ENCODE results near the gene A2M.
"Not testable (repeated sequence)": the region's sequence is repeated elsewhere in the genome, so short reads cannot be mapped to it uniquely, and the experiment has no call there.

Gene A2M

GRCh38 chr12:9115731-9116559 lies at the start of gene A2M:
TSS of gene A2M (minus strand) at chr12:9115919. CDS start at chr12:9115849, 70 bp downstream.
- DNase-seq, result no peak

DNA sequence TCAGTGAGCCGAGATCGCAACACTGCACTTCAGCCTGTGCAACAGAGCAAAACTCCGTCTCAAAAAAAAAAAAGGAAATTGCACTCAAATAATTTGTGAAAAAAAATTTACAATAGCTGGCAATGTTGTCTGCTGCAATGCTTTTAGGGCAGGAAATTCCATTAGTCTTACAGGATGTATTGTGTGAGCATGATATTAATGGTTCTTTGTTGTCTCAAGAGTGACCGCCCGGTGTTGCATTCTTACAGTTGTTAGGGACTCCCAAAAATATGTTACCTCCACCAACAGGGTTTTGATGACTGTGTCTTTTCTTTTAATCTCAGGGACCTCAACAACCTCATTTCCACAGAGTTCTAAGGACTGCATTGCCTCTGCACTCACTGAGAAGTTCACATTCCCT lies 47.7 kb upstream of the A2M start:
- DNase-seq, result no peak

DNA sequence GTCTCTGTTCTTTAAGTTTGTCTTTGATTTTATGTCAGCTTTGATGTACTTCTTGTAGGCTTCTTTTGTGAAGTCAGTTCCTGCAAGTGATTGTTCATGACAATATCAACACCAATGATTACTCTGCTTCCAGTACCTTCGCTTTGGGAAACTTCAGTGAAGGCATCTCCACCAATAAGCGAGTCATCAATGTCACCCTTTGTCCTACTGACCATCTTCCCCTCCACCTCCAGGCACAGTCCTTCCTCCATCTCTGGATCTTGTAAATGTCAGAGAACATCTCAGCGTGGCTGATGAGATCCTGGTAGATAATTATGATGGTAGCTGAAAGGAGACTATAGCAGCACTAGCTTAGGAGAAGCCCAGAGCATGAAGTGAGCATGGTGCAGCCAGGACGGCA lies 40.4 kb upstream of the A2M start:
- DNase-seq, result no peak

- no peak for DNase-seq
Observed at GRCh38 chr12:9149372-9149771, 33.7 kb upstream of the A2M start.

DNA sequence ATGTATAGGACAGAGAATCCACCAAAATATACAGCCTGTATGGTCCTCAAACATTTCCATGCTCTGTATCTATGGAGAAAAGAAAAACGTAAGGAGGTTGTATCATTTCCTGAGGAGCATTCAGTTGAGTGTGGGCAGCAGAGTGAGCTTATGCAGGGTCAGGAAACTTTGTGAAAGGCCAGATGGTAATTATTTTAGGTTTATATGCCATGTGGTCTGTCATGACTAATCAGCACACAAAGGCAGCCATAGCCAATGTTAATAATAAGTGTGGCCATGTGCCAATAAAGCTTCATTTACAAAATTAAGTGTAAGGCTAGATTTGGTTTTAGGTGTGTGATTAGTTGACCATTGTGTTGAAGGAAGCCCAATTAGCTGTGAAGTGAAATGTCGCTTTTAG lies 33.2 kb upstream of the A2M start:
- DNase-seq, result no peak

DNA sequence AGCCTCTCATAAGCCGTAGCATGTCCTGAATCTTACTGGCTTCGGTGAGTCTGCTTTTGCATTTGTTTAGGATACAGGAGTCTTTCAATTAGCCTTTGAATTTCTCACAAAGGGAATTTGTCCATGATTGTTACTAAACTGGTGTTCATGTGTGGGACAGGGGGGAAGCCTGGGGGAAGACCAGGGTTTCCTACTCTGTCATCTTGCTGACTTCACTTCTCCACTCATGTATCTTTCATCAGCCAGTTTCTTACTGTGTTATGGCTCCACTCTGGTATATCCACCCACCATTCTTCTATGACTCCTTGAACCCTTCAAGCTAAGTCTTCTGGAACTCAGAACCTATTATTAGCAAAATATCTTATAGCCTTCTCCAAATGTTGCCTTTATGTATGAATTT lies 31.7 kb upstream of the A2M start:
- DNase-seq, result no peak

- no peak for DNase-seq
Observed at GRCh38 chr12:9144730-9145106, 29.0 kb upstream of the A2M start.

DNA sequence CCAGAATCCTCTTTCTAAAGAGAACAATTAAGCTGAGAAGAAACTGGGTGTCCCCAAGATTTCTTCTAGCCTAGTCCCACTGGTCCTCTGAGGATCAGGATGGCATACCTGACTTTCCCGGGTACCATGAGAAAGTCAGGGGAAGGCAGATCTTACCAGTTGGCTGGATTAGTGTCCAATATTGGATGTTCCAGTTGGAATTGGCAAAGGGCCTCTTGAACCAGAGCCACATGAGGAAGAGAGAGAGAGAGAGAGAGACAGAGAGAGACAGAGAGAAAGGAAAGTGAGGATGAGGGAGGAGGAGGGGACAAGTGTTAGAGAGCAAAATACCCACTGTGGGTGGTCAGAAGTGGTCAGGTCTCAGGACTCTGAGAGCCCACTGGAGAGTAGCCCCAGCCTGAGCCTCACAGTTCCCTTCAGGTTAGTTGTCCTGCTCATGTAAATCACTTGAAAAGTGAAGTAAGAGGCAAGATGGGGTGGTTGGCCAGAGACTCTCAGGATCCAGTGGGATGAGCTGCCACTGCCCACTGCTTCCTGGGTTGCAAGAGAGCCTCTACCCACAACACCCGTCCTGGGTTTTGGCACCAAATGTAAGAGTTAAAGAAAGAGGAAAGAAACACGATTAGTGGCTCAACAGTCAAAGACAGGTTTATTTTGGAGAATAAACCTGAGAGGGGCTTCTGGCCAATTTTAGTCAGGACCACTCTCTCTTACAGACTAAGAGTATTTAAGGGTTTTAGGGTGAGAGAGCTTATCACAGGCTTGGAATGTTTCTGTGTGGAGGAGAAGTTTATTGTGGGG lies 28.4 kb upstream of the A2M start:
- DNase-seq, result no peak

DNA sequence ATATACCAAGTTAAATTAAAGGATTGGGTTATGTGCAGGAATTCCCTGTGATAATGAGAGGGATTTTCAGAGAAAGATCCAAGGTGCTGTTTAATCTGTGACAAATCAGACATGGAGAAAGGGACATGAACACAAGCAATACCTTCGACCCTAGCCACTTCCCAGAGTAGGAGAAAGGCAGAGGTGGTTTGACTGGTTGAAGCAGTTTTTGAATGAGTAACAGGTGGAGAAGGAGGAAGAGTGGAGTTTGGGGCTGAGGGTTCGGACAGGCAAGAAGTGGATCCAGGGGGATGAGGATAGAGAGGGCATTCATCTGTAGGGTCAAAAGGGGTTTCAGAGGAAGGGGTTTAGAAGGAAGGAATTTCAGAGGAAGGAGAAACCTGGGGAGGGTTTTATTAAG lies 27.4 kb upstream of the A2M start:
- DNase-seq, result no peak

DNA sequence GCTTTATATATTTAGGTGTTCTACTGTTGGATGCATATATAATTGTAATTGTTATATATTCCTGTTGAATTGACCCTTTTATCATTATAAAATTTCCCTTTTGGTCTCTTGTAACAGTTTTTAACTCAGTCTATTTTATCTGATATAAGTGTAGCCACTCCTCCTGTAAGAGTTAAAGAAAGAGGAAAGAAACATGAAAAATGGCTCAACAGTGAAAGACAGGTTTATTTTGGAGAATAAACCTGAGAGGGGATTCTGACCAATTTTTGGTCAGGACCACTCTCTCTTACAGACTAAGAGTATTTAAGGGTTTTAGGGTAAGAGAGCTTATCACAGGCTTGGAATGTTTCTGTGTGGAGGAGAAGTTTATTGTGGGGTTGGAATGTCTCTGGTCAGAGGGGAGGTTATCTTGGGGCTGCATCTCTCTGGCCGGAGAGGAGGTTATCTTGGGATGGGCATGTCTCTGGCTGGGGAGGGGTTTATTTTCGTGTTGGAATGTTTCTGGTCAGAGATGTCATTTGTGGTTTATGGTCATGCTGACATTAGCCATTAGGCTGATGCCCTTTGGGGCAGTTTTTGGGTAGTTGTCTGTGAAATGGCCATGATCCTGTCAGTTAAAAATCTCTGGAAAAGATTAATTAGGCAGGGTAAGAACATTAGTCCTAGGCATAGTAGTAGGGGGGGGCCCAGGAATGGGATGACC lies 24.0 kb upstream of the A2M start:
- not testable (repeated sequence) for DNase-seq

DNA sequence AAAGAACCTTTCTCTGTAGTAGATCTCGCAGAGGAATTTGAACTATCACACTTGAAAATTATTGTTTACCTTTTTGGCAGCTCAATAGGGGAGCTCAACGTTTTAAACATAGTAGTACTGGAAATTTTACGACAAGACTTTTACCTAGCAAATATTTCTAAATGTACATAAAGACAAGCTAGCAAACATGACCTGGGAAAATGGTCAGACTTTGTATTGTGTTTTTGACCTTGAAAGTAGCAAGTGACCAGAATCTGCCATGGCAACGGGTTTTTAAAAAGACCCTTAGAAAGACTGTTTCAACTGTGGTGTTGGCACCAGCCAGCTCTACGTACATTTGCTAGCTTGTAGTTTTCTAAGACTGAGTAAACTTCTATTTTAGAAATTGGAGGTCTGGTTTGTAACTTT lies 20.2 kb upstream of the A2M start:
- no peak for DNase-seq

GRCh38 chr12:9134981-9135628 lies 19.4 kb upstream of the A2M start:
- peak; percentile 10 for DNase-seq

DNA sequence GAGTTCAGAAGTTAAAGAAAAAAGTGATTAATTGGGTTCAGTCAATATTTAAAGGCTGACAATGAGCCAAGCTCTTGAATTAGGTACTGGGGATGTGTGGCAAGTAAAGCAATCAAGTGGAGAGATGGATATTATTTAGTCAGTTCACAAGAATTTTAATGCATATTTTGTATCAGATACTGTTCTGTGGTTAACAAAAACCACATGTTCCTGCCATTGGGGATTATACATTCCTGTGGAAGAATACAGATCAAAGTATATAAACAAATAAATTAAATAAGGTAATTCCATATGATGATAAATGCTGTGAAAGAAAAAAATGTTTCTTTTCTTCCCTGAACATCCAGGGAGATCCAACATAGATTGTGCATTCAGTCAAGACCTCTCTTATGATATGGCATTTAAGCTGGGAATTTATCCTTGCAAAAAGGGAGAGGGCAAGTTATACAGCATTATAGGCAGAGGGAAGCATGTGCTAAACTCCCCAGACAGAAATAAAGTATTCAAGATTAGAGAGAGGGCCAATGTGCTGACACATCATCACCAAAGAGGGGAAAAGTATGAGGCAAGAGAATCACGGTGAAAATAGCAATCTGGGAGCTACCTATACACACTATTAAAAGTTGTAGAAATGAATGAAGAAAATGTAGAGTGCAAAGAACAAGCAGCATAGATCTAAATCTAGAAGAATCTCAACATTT lies 17.6 kb upstream of the A2M start:
- DNase-seq, result no peak

DNA sequence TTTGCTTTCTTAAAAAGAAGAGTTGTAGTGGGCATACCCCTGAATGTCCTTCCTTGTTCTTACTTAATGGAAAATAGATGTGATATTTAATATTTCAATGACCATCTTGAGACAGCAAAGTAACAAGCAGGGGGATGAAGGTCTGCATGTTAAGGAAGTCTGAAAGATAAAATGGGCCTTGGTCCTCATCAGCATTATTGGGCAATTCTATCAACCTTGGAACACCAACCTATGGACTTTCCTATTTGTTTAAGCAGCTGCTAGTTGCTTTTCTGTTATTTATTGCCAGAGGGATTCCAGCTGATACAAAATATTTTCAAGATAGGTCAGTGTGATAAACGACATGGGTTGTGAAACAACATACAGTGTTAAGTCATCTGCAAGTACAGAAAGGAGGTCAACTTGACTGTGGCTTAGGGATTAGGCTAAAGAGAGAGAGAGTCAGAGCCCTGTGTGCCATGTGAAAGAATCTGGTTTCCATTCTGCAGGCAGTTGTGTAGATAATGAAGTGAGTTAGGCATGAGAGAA lies 16.4 kb upstream of the A2M start:
- no peak for DNase-seq

- DNase-seq, result no peak
Observed at GRCh38 chr12:9130244-9130643, 14.5 kb upstream of the A2M start.

GRCh38 chr12:9127936-9128663 lies 12.4 kb upstream of the A2M start:
- no peak for DNase-seq

- DNase-seq, result no peak
Observed at GRCh38 chr12:9127484-9127883, 11.8 kb upstream of the A2M start.

DNA sequence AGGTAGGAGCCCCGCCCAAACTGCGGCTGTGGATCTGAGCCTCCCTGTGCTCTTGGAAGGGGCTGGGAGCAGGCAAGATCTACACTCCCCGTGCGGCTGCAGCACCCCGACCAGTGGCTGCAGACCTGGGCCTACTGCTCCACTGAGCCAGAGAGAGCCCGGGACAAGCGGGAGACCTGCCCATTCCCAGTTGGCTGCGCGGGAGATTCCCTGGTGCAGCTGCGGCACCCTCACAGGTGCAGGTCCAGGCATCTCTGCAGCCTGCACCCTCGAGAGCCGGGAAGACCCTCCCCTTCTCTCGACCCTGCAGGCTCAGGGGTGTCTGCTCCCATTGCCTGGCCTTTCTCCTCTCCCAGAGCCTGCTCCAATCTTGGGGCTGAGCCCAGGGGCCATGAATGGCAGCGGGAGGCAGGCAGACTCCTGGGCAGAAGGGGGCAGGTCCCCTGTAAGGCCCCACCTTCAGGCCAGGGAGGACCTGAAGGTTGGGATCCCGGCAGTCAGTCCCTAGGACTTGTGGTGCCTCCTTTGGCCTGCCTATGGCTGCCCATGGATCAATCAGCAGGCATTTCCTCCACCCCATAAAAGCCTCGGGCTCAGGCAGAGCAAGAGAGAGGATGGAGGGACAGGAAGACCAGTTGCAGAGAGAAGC lies 8.8 kb upstream of the A2M start:
- DNase-seq, result no peak

DNA sequence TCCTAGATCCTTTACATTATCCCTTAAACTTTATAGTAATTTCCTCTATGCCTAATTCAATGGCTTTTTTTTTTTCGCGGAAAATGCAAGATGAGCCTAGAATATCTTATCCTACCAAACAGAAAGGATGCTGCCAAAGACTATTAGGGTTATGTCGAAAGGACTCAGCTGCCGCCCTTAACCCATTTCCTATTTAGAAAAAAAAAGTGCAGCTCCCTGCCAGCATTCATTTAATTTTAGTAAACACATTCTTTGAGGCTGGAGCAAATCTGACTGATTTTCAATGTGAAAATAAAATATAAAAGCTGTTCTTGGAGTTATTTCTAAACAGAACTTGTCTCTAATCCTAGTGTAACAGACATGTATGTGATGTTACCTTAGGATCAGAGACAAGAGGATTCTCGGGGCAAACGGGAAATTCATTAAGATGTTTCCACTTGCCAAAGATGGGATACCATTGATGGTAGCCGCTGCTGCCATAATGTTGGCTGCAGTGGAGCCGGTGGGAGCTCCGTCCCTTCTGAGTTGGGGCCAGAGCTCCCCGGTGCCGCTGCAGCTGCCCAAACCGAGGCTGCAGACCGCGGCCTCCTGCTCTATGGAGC lies 8.2 kb upstream of the A2M start:
- DNase-seq, result no peak

DNA sequence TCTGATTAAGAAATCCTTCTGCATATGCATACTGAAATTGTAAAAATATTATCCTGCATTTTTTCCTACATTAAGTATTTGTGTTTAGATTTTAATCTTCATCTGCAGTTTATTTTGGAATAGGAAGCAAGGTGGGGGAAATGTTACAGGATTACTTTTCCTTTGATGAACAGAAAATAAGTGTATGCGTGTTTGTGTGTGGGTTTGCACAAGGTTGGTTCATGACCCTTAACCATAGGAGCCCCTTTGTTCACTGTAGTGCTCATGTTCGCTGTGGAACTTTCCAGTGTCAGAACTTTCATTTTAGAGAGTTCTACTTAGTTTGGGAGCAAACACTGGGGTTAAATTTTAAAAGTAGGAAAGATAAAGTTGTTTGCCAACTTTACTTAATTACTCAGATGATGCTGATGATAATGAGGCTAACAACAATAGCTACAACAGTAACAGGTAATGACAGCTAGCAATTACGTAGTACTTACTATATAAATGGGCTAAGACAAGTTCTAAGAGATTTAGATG lies 6.4 kb upstream of the A2M start:
- no peak for DNase-seq
